Measurements from ENCODE around the gene CELA2A.

CELA2A gene

DNA sequence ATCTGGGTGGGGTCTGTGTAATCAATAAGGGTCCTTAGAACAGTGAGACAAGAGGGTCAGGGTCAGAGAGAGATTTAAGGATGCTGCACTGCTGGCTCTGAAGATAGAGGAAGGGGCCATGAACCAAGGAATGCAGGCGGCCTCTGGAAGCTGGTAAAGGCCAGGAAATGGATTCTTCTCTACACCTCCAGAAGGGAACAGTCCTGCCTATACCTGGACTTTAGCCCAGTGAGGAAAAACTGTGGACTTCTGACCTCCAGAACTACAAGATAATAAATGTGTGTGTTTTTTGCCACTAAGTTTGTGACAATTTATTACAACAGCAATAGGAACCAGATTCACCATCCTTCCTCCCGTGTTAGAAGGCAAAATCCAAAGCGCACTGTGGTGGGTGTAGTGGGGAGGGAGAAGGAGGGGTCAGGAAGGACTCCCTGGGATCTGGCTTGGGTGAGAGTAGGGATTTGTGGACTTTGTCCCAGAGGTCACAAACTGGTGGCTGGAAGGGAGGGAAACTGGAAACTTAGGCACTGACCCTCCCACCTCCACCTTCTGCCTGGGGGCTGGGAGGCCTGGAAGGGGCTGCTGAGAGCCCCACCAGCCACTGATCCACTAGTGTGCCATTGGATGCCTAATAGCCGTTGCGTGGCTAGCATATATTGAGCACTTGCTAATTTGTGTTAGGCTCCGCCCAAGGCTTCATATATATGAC, 5.4 kb upstream of the CELA2A start:
- TF ChIP-seq EP300 (IDR thresholded peaks at IDR 0.05; ENCODE audit: borderline replicate concordance), result no peak
- no peak for TF ChIP-seq FOXM1 (IDR thresholded peaks at IDR 0.05; ENCODE audit: borderline replicate concordance, low read depth)
- TF ChIP-seq, protein P1, sequence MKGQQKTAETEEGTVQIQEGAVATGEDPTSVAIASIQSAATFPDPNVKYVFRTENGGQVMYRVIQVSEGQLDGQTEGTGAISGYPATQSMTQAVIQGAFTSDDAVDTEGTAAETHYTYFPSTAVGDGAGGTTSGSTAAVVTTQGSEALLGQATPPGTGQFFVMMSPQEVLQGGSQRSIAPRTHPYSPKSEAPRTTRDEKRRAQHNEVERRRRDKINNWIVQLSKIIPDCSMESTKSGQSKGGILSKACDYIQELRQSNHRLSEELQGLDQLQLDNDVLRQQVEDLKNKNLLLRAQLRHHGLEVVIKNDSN (IDR thresholded peaks at IDR 0.05), result no peak
- no peak for TF ChIP-seq EGR1 (IDR thresholded peaks at IDR 0.05)
- no peak for TF ChIP-seq CEBPB (IDR thresholded peaks at IDR 0.05)
- TF ChIP-seq, protein P2, sequence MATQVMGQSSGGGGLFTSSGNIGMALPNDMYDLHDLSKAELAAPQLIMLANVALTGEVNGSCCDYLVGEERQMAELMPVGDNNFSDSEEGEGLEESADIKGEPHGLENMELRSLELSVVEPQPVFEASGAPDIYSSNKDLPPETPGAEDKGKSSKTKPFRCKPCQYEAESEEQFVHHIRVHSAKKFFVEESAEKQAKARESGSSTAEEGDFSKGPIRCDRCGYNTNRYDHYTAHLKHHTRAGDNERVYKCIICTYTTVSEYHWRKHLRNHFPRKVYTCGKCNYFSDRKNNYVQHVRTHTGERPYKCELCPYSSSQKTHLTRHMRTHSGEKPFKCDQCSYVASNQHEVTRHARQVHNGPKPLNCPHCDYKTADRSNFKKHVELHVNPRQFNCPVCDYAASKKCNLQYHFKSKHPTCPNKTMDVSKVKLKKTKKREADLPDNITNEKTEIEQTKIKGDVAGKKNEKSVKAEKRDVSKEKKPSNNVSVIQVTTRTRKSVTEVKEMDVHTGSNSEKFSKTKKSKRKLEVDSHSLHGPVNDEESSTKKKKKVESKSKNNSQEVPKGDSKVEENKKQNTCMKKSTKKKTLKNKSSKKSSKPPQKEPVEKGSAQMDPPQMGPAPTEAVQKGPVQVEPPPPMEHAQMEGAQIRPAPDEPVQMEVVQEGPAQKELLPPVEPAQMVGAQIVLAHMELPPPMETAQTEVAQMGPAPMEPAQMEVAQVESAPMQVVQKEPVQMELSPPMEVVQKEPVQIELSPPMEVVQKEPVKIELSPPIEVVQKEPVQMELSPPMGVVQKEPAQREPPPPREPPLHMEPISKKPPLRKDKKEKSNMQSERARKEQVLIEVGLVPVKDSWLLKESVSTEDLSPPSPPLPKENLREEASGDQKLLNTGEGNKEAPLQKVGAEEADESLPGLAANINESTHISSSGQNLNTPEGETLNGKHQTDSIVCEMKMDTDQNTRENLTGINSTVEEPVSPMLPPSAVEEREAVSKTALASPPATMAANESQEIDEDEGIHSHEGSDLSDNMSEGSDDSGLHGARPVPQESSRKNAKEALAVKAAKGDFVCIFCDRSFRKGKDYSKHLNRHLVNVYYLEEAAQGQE (IDR thresholded peaks at IDR 0.05; ENCODE audit: low read depth), result no peak
- TF ChIP-seq CREB1 (IDR thresholded peaks at IDR 0.05; ENCODE audit: low read depth), result no peak
- no peak for TF ChIP-seq RAD21 (IDR thresholded peaks at IDR 0.05; ENCODE audit: low read depth)
- TF ChIP-seq TAF1 (IDR thresholded peaks at IDR 0.05; ENCODE audit: low read depth), result no peak
- TF ChIP-seq NFIC (IDR thresholded peaks at IDR 0.05), result no peak
- TF ChIP-seq TEAD4 (IDR thresholded peaks at IDR 0.05), result no peak
- TF ChIP-seq ZBTB7A (IDR thresholded peaks at IDR 0.05; ENCODE audit: low read depth), result no peak
- TF ChIP-seq TCF12 (IDR thresholded peaks at IDR 0.05; ENCODE audit: low read depth), result no peak
- TF ChIP-seq, protein P3, sequence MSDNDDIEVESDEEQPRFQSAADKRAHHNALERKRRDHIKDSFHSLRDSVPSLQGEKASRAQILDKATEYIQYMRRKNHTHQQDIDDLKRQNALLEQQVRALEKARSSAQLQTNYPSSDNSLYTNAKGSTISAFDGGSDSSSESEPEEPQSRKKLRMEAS (IDR thresholded peaks at IDR 0.05), result no peak
- TF ChIP-seq YY1 (IDR thresholded peaks at IDR 0.05; ENCODE audit: low read depth), result no peak

DNA sequence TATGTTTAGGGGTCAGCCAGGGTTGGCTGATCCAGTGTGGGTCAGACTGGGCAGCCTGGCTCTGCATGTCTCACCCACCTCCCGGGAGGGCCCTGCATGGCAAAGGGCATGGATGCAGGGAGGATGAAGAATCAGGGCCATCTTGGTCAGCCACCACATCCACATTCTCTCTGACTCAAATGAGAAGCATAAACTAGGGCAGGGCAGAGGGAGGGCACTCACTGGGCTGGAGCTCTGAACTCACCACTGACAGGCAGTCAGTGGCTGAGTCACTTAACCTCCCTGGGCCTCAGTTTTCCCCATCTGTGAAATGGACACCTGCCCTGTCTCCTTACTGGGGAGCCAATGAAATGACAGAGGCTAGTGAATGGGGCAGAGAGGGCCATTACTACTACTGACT, 4.3 kb upstream of the CELA2A start:
- TF ChIP-seq EGR1 (IDR thresholded peaks at IDR 0.05) (no peak), ZBTB7A (IDR thresholded peaks at IDR 0.05; ENCODE audit: low read depth) (no peak), TEAD4 (IDR thresholded peaks at IDR 0.05) (no peak), RAD21 (IDR thresholded peaks at IDR 0.05; ENCODE audit: low read depth) (no peak), FOXM1 (IDR thresholded peaks at IDR 0.05; ENCODE audit: borderline replicate concordance, low read depth) (no peak), CREB1 (IDR thresholded peaks at IDR 0.05; ENCODE audit: low read depth) (no peak), TAF1 (IDR thresholded peaks at IDR 0.05; ENCODE audit: low read depth) (no peak), NFIC (IDR thresholded peaks at IDR 0.05) (no peak), TCF12 (IDR thresholded peaks at IDR 0.05; ENCODE audit: low read depth) (no peak), YY1 (IDR thresholded peaks at IDR 0.05; ENCODE audit: low read depth) (no peak), EP300 (IDR thresholded peaks at IDR 0.05; ENCODE audit: borderline replicate concordance) (no peak), CEBPB (IDR thresholded peaks at IDR 0.05) (no peak)
- TF ChIP-seq, protein P2 (IDR thresholded peaks at IDR 0.05; ENCODE audit: low read depth), result no peak
- TF ChIP-seq, protein P3 (IDR thresholded peaks at IDR 0.05), result no peak
- TF ChIP-seq, protein P1 (IDR thresholded peaks at IDR 0.05), result no peak

DNA sequence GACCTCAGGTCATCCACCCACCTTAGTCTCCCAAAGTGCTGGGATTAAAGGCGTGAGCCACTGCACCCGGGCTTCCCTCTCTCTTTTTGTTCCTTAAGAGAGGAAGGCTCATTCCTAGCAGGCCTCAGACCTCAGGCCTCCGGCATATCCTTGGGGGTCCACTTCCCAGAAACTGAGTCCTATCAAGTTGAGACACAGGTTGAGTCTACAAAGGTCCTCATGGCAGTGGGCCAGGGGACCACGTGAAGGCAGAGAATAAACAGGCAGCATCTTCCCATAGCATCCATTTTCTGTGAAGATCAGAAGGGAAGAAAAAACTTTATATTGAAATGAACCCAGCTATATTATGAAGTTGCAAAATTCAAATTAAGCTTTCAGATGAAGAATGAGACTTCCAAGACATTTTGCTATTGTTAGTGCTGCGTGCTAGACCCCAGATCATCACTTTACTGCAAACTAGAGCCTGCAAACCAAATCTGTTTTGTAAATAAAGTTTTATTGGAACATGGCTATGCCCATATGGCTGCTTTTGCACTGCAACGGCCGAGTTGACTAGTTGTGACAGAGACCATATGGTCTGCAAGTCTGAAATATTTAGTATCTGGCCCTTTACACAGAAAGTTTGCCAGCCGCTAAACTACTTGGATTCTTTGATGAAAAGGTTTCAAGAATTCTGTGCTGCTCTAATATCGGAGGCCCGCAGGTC, 3.5 kb upstream of the CELA2A start:
- TF ChIP-seq, protein P1 (IDR thresholded peaks at IDR 0.05), result no peak
- TF ChIP-seq TAF1 (IDR thresholded peaks at IDR 0.05; ENCODE audit: low read depth) (no peak), CREB1 (IDR thresholded peaks at IDR 0.05; ENCODE audit: low read depth) (no peak), FOXM1 (IDR thresholded peaks at IDR 0.05; ENCODE audit: borderline replicate concordance, low read depth) (no peak), NFIC (IDR thresholded peaks at IDR 0.05) (no peak)

DNA sequence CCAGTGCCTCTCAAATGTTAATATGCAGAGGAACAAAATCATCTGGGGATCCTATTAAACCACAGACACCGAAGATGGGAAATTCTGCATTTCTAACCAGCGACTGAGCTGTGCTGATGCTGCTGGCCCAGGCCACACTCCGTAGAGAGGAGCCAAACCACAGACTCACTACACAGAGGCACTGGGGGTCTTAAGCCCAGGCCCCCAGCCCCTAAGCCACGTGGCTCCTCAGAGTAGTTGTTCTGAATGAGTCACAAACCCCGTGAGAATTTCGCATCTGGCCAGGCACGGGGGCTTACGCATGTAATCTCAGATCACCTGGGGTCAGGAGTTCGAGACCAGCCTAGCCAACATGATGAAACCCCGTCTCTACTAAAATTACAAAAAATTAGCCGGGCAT, 2.8 kb upstream of the CELA2A start:
- no peak for TF ChIP-seq CREB1 (IDR thresholded peaks at IDR 0.05; ENCODE audit: low read depth)
- no peak for TF ChIP-seq YY1 (IDR thresholded peaks at IDR 0.05; ENCODE audit: low read depth)
- TF ChIP-seq RAD21 (IDR thresholded peaks at IDR 0.05; ENCODE audit: low read depth), result no peak
- no peak for TF ChIP-seq ZBTB7A (IDR thresholded peaks at IDR 0.05; ENCODE audit: low read depth)
- no peak for TF ChIP-seq NFIC (IDR thresholded peaks at IDR 0.05)
- TF ChIP-seq EP300 (IDR thresholded peaks at IDR 0.05; ENCODE audit: borderline replicate concordance), result no peak
- TF ChIP-seq FOXM1 (IDR thresholded peaks at IDR 0.05; ENCODE audit: borderline replicate concordance, low read depth), result no peak
- no peak for TF ChIP-seq TEAD4 (IDR thresholded peaks at IDR 0.05)
- TF ChIP-seq, protein P2 (IDR thresholded peaks at IDR 0.05; ENCODE audit: low read depth), result no peak
- TF ChIP-seq, protein P3 (IDR thresholded peaks at IDR 0.05), result no peak
- TF ChIP-seq, protein P1 (IDR thresholded peaks at IDR 0.05), result no peak
- TF ChIP-seq CEBPB (IDR thresholded peaks at IDR 0.05), result no peak
- no peak for TF ChIP-seq EGR1 (IDR thresholded peaks at IDR 0.05)
- no peak for TF ChIP-seq TCF12 (IDR thresholded peaks at IDR 0.05; ENCODE audit: low read depth)
- no peak for TF ChIP-seq TAF1 (IDR thresholded peaks at IDR 0.05; ENCODE audit: low read depth)

All from Ishikawa (cell line).